GM21390 (cell line): ENCODE measurements around the gene SLC25A33.

Experiments used
- ATAC-seq: cut with Tn5 transposase; IDR thresholded peaks from one replicate; pipeline ENCODE4 v1.9.1; 2021; ENCODE audit not compliant: unreplicated experiment

The SLC25A33 gene

GRCh38 chr1:9586147-9586766 is 47.0 kb downstream of the SLC25A33 start:
- ATAC-seq, result no peak

DNA sequence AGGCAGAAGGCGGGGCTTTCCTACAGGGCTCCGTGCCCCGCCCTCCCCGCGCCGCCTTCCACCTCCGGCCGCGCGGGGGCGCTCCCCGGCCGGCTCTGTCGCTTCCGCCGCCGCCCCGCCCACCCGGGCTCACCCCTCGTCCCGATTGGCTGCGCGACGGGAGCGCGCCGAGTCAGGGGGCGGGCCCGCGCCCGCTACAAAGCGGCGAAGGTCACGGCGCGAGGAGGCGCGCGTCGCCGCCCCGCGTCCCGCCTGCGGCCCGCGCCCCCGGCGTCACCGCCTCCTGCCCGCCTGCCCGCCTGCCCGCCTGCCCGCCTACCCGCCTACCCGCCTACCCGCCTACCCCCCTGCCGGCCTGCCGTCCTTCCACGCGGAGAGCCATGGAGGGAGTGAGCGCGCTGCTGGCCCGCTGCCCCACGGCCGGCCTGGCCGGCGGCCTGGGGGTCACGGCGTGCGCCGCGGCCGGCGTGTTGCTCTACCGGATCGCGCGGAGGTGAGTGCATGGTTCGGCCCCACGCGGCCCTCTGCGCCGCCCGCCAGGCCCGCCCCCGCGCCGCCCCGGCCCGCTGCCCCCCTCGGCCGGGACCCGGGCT is 49.4 kb downstream of the SLC25A33 start, which contains the start of gene TMEM201:
Gene TMEM201 (plus strand): TSS at position 361 of the 593 bp plus-strand sequence. CDS start 20 bp downstream, at position 381.
- peak; percentile 68 for ATAC-seq

DNA sequence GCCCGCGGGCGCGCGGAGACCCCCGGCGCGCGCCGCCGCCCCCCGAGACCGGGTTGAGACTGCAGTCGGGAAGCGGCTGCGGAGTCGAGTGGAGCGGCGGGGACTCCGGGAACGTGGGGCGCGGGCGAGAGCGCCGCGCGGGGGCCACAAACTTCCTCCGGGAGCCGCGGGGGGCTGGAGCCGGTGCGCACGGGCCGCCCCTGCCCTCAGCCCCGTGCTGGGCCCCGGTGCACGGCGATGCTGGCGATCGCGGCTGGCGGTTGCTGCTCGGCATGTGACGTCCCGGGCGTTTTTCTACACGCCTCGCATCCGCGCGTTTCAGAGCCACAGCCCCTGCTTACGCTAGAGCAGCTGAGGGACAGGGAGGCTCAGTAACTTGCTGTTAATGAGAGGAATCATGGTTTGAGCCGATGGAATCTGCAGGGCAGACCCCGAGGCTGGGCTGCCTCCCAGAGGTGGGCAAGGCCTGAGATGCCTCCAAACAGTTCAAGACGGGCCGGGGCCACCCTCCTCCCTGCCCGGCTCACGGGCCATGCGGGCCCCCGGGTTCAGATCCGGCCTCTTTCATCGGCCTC is 50.0 kb downstream of the SLC25A33 start:
- peak; percentile 18 for ATAC-seq

DNA sequence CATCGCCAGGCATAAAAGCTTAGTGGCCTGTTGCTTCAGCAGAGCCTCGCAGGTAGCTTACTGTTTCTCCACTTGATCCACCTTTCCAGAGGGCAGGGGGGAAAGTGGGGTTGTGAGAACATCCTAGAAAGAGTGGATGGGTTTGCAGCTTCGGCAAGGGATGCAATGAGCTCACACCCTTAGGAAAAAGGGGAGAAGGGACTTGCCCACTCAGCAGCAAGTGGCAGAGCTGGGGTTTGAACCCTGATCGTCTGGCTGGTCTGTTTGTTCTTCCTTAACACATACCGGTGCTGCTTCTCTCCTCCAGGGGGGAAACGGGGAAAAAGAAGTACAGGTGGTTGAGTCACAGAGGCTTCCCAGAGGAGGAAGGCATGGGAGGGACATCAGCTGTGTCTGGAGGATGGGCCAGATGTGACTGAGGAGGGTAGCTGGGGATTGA is 50.5 kb downstream of the SLC25A33 start:
- no peak for ATAC-seq

GRCh38 chr1:9590201-9590600 is 50.9 kb downstream of the SLC25A33 start:
- no peak for ATAC-seq

DNA sequence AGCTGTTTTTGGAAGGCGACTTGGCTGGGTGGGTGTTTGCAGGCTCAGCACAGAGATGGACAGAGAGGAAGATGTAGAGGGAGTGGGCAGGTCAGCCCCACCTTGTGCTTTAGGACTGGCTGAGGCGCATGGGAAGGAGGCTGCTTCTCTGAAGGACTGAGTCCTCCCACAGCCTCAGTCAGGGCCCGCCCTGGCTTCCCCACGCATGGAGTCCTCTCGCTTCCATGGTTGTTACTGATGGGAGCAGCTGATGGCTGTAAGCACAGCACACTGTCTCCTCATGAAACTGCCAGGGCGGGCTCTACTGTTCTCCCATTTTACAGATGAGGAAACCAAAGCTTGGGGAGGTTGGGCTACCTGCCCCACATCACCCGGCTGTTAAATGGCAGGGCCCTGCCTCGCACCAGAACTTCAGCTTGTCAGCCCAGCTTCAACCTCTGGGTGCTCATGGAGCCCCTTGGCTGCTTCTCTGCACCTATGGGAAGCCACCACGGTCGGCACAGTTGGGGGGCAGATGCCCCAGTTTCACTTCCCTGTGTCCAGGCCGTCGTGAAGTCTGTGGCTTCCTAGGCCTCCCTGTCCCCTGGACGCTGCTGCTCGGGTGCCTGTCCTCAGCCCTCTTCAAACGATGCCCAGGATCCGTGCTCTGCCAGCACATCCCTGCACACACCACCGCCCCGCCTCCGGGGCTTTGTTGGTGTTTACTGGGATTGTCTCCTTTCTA is 51.8 kb downstream of the SLC25A33 start:
- no peak for ATAC-seq

GRCh38 chr1:9591669-9592509 is 52.6 kb downstream of the SLC25A33 start:
- no peak for ATAC-seq

- no peak for ATAC-seq
Observed at GRCh38 chr1:9592510-9593075, 53.3 kb downstream of the SLC25A33 start.

DNA sequence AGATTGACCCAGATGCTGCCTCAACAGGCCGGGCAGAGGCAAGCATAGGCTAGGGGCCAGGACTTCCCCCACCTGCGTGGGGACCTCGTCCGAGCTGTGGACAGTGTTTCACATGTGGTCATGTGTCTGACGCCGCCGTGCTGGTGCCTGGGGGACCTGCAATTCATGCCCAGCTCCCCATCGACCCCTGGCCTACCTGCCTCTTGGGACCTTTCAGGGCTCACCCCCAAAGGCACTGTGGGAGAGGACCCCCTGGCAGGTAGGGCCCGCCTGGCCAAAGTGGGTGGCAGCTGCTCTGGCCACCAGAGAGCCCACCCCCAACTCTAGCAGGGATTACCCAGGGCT is 53.9 kb downstream of the SLC25A33 start:
- no peak for ATAC-seq

GRCh38 chr1:9593492-9594465 is 54.5 kb downstream of the SLC25A33 start:
- peak; percentile 34 for ATAC-seq

- no peak for ATAC-seq
Observed at GRCh38 chr1:9594471-9595155, 55.3 kb downstream of the SLC25A33 start.

GRCh38 chr1:9595156-9595967 is 56.1 kb downstream of the SLC25A33 start:
- ATAC-seq, result no peak

- ATAC-seq, result no peak
Observed at GRCh38 chr1:9595968-9596340, 56.7 kb downstream of the SLC25A33 start.

GRCh38 chr1:9596415-9597123 is 57.3 kb downstream of the SLC25A33 start:
- no peak for ATAC-seq

GRCh38 chr1:9597361-9598315 is 58.4 kb downstream of the SLC25A33 start:
- ATAC-seq, result no peak

- no peak for ATAC-seq
Observed at GRCh38 chr1:9598316-9598700, 59.0 kb downstream of the SLC25A33 start.
